GM13977 (cell line): ENCODE results near the gene MAP1LC3B2.

Experiments used
- DNase-seq: peaks from one replicate; pipeline ENCODE4 v3.0.0; 2012; ENCODE audit warnings: low spot score
- in situ Hi-C: fragments of 300-500 bp; cut with MboI; formaldehyde crosslinking; loops from one replicate; pipeline ENCODE4 v1.12.0; 2022; ENCODE audit warnings: low sequenced_read_pairs, low pct_unique_long_range_greater_than_20kb, mixed read lengths, inconsistent platforms; ENCODE audit not compliant: unreplicated experiment
- TF ChIP-seq, protein P1 (sequence below): IDR thresholded peaks from 2 replicates; pipeline ENCODE4 v1.5.1; 2012; ENCODE audit warnings: mild to moderate bottlenecking, control low read depth; ENCODE audit not compliant: insufficient read depth; ENCODE audit errors: extremely low read depth, missing control alignments

The MAP1LC3B2 gene

DNA sequence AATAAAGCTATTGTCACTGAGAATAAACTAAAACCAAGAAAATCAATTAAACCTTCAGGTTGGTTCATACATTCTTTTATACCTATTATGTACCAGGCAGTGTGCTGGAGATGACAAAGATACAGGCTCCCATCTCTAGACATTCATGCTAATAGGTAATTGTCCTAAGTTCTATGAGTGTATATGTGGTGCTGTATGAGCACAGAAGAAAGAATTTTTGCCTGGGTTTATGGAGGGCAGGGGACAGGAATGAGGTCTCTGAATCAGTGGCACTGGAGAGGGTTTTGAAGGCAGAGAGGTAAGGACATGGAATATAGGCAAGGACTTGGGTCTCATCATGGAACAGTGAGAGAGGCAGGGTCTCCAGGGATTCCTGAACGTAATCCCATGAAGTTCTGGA is 38.7 kb downstream of the MAP1LC3B2 start:
- TF ChIP-seq, protein P1, sequence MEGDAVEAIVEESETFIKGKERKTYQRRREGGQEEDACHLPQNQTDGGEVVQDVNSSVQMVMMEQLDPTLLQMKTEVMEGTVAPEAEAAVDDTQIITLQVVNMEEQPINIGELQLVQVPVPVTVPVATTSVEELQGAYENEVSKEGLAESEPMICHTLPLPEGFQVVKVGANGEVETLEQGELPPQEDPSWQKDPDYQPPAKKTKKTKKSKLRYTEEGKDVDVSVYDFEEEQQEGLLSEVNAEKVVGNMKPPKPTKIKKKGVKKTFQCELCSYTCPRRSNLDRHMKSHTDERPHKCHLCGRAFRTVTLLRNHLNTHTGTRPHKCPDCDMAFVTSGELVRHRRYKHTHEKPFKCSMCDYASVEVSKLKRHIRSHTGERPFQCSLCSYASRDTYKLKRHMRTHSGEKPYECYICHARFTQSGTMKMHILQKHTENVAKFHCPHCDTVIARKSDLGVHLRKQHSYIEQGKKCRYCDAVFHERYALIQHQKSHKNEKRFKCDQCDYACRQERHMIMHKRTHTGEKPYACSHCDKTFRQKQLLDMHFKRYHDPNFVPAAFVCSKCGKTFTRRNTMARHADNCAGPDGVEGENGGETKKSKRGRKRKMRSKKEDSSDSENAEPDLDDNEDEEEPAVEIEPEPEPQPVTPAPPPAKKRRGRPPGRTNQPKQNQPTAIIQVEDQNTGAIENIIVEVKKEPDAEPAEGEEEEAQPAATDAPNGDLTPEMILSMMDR, result no peak
- in situ Hi-C loops, result no loop called here
- DNase-seq, result no peak

DNA sequence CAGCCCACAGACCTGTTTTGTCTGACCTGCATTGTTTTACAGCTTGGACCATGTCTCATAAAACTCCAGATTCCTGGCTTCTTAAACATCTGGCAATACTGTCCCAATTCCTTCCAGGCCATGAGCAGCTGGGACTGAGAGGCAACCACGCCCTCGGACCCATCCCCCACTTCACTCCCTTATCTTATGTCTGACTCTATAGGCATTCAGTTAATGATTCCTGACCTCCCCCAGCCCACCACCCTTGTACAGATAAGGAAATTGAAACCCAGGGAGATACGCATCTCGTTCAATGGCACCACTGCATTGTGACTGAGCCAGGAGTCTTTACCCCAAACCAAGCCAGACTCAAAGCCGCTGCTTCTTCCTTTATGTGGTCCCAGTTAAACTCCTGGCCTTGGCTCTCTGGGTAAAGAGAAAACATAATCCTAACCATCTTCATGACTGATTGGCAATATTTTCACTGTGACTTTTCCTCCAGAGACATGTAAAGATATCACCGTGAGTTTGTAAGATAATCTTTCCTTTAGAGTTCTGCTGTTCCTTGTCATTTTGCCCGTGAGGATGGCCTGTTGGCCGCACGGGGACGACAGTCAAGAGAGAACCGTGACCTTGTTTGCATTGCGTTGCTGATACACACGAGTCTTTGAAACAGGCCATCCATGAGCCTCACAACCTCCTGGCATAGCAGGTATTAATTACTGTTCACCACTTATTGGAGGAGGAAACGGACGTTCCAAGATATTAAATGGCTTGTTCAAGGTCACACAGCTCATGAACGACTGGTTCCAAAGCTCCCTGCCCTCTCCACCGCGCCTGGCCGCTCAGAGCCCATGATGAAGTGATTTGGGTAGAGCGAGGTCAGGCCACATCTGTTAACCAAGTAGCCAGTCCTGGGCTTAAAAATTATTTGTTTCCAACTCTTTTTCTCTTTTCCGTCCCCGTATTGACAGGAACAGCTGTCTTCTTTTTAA is 39.4 kb downstream of the MAP1LC3B2 start:
- in situ Hi-C loops, result no loop called here
- TF ChIP-seq, protein P1, result no peak

DNA sequence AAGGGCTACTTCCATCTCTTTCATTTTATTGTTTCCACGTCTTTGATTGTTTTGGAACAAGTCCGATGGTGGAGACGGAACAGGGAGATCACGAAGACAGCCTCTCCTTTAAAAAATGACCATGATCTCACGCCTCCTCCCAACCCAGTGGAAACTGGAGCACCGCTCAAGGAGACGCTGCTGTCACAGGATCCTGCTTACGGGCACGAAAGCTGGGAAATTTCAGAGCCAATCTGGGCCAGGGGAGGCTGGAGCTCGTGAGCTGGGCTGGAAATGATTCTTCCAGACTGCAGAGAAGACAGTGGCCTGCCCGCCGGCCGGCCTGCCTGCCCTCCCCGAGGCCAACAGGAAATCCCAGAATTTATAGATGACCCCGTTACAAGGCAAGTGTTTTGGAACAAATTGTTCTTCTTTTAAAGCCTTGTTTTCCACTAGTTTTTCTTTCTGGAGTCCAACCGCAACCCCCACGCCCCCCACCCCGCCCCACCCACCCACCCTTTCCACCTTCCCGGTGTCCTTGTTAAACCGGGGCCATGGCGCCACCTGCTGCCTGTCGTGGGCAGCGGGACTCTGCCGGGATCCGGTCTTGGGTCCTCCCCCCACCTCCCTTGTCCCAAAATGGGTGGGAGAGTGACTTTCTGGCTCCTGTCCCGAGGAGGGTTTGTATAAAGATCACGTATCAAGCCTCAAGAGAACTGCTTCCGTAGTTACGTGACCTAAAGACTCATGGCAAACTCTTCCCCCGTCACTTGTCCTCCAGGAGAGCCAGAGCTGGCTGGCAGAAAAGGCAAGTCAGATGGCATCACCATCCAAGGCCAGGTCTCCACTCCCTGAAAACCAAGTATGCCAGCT is 40.3 kb downstream of the MAP1LC3B2 start:
- TF ChIP-seq, protein P1, result peak; percentile 72
- in situ Hi-C loops, result loop anchor here (25.0 kb wide), 1 partner anchor 612 kb away; no protein-coding TSS in a partner anchor
- DNase-seq, result peak; percentile 65

More for the DNA sequence above, 39.4 kb downstream of the MAP1LC3B2 start:
- no peak for DNase-seq

DNA sequence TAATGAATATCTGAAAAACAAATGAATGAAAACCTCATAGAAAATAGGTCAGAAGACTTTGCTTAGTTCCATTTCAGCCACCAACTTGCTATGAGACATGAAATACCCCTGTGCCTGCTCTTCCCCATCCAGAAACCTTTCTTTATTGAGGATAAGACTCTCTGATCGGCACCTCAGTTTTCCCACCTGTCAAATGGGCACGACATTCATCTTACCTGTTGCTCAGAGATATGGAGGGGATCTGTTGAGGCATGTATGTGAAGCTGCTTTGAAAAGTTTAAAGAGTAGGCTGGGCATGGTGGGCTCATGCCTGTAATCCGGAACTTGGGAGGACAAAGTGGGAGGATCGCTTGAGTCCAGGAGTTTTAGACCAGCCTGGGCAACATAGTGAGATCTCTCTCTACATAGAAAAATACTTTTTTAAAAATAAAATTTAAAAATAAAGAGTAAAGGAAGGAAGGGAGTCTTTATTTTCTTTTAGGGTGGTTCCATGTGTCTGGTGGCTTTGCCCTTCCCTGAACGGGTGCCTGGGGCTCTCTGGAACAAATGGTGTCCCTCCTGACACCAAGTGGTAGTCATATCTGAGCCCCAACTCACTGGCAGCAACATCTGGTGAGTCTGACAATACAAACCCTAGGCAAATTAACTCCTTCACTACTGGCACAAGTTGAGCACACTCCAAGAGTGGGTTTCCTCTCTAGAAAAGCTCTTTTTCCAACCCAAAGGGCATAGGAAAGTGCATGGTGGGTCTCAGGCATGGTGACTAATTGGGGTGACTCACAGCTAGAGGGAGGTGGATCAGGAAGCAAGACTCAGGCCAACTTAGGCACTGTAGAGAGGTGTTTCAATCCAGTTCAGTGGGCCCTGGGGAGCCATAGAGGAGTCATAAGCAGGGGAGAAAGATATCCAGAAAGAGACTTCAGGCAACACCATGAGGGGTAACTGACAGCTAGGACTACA is 42.1 kb downstream of the MAP1LC3B2 start:
- TF ChIP-seq, protein P1, result no peak
- in situ Hi-C loops, result loop anchor here (25.0 kb wide), 1 partner anchor 614 kb away; no protein-coding TSS in a partner anchor
- DNase-seq, result no peak

DNA sequence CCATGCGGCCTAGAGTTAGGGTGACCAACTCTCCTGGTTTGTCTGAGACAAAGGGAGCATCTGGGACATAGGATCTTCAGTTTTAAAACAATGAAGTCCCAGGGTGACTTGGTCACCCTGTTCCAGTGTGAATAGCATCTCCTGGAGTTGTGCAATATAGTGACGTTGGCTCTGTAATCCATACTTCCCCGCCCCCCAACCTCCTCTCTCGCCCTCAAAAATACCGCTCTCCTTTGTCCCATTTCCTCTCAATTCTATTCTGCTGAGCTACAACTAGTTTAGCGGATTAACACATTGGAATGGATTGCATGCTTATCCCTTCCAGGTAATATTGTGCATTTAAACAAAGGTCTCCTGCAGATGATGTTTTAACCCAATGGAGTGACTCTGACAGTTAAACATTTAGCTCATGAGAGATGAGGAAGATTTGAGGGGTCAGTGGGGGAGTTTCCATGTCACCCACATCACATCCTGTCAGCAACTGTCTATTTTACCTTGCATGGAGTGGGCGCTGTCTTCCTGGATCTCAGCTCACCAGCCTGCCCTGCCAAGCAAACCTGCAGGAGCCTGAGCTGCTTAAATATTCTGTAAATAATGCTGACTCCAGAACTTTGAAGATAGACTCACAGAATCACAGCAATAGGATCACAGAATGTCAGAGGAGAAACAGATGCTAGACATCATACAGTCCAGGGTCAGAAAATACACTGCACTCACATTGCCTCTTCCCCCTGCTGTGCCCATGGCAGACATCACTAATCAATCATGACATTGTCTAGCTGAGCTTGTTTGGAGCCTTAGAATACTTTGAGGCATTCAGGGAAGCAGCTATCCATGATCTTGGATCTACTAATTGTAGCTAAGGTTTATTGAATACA is 43.0 kb downstream of the MAP1LC3B2 start:
- TF ChIP-seq, protein P1, result no peak
- in situ Hi-C loops, result loop anchor here (25.0 kb wide), 1 partner anchor 615 kb away; no protein-coding TSS in a partner anchor
- DNase-seq, result no peak
